HG03460 (cell line): ENCODE data around the gene CDHR2.
"Not testable (repeated sequence)": the region's sequence is repeated elsewhere in the genome, so short reads cannot be mapped to it uniquely, and the experiment has no call there.

Source experiments
- ATAC-seq: cut with Tn5 transposase; IDR thresholded peaks from one replicate; pipeline ENCODE4 v1.9.1; 2021; ENCODE audit not compliant: unreplicated experiment

CDHR2 gene

GRCh38 chr5:176596069-176596644 is 47.0 kb downstream of the CDHR2 start:
- no peak for ATAC-seq

DNA sequence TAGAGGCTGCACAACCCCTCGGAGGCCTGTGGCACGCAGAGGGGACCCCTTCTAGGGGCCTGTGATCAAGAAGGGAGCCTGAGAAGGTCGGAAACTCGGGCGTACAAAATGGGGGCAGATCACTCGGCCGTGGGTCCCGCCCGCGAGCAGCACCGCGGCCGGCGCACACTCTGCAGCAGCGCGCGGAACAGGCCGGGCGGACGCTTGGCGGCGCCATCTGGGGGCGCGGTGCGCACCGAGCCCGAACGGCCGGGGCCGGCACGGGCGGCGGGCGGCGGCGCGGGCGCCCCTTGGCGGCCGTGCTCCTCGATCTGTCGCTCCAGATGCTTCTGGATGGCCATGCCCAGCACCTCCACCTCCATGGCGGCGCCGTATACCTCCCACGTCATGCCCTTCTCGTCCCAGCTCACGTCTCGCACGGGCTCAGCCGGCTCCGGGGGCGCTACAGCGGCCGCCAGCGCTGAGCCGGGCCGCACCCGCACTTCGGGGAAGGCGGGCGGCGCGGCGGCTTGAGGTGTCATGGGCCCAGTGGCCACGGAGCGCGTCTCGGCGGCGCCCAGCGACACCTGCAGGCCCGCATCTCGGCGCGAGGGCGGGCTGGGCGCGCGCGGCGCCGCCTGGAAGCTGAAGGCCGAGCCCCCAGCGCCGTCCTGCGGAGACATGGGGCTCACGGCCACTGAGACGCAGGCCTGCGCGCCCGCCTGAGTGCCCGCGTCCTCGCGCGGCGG is 47.7 kb downstream of the CDHR2 start:
- ATAC-seq, result peak; percentile 46

- no peak for ATAC-seq
Observed at GRCh38 chr5:176597417-176598389, 48.6 kb downstream of the CDHR2 start.

GRCh38 chr5:176599749-176600430 is 50.7 kb downstream of the CDHR2 start:
- ATAC-seq, result not testable (repeated sequence)

DNA sequence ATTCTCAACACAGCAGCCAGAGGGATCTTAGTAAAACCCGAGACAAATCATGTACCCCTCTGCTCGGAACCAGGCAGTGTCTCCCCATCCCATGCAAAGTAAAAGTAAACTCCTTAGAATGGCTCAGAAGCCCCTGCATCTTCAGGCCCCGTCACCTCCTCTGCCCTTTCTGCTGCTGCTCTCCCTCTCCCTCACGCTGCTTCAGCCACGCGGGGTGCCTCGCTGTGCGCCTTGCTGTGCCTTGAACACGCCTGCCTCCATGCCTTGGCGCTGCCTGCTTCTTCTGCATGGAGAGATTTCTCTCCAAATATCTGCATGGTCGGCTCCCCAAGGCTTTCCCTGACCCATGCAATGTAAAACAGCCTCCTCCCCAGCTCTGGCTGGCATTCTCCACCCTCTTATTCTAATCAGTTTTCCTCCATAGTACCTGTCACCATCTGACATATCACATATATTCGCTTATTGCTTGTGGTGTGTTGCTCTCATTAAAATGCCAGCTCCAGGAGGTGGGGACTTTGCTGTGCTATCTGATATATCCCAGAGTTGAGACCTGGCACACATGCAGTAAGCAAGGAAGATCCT is 52.9 kb downstream of the CDHR2 start:
- no peak for ATAC-seq

DNA sequence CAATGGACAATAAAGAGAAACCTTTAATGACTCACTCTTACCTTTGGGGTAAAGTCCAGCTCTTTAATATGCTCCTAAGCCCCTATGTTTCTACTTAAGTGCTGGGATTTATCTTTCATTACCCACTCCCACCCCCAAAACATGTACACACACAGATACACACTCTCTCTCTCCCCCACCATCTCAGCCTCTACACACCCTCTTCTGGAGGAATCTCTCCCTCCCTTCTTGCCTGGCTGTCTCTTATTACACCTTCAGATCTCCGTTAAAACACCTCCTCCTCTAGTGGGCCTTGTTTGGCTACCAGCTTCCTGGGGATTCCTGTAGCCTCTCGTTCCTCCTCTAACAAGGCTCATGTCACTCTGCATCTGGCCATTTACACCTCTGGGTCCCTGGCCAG is 53.9 kb downstream of the CDHR2 start:
- no peak for ATAC-seq

DNA sequence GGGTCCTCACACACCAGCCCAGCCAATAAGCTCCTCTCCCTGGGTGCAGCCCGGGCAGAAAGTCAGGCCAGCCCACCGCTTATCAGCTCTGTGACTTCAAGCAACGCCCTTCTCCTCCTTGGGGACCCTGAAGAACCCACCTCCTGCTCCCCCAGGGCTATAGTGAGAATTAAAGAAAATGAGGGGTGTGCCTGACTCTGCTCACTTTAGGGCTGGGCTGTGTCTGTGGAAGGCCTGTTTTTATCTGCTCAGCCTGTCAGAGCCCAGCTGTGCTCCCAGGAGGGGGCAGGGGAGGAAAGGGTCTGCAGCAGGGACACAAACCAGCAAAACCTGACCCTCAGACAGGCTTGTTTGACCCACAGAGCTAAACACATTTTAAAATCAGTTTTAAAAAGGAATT is 56.9 kb downstream of the CDHR2 start:
- no peak for ATAC-seq

DNA sequence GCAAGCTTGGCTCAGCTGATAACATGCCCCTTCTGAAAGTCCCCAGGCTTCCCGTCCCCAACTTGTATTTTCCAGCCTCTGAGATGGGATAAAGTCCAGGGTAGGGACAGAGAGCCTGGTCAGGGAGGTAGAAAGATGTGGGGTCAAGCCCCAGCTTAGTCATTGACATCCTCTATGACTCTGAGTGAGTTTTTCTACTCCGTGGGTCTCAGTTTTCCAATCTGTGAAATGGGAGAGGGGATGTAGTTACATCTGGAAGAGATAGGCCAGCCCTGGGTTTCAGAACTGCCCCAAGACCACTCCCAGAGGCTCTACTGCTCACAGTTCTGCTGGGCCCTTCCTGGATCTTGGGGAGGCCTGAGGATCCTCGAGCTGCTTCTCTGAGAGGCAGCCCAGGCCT is 57.7 kb downstream of the CDHR2 start:
- no peak for ATAC-seq

DNA sequence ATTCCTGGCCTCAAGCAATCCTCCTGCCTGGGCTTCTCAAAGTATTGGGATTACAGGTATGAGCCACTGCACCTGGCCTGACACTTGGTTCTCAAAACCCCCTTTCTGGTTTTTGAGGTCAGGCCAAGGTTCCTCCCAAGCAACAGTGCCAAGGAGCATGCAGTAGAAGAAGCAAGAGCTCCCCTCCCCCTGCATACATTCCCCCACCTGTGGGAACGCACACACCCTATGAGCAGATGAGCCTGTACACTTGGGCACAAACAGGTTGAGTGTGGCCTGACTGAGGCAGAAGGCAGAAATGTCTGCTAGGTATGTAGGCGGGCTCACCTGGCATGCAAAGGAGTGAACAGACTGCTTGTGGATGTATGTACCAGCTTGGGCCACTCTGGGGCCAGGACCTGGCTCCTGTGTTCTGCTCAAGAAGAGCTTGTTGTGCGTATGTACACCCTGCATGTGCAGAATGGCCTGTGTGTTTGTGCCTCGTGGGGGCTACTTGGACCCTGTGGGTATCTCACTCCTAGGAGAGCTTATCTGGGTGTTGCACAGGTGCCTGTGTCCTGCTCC is 59.1 kb downstream of the CDHR2 start:
- no peak for ATAC-seq

DNA sequence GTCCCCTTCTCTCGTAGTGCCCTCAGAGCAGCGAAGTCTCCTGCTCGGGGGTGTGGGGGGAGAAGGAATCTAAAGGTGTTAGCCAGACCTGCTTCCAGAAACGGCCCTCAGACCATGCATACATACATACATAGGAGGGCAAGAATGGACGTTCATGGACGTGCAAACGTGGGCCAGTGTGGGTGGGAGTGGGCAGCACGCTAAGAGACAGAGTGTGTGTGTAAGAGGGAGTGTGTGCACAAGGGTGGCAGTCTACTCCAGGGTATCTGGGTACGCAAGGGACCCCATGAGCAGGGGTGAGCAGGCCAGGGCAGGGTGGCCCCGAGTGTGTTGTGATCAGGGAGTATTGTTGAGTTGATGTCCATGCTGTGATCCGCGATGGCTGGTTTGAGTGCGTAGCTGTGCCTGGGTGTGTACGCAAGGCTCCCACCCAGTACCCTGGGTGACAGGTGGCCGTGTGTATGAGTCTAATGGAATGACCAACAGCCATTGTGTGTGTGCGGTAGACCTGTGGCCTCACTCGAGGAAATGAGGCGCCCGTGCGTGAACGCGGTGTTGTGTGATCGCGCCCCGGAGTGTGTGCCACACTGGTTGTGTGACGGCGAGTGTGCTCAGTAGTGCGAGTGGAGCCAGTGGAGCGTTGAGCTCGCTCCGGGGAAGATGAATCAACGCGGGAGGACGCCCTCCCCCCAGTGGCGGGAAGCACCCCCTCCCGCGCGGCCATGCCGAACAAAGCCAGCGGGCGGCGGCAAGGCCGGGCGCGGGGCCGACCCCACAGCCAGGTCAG is 60.0 kb downstream of the CDHR2 start:
- ATAC-seq, result peak; percentile 25

DNA sequence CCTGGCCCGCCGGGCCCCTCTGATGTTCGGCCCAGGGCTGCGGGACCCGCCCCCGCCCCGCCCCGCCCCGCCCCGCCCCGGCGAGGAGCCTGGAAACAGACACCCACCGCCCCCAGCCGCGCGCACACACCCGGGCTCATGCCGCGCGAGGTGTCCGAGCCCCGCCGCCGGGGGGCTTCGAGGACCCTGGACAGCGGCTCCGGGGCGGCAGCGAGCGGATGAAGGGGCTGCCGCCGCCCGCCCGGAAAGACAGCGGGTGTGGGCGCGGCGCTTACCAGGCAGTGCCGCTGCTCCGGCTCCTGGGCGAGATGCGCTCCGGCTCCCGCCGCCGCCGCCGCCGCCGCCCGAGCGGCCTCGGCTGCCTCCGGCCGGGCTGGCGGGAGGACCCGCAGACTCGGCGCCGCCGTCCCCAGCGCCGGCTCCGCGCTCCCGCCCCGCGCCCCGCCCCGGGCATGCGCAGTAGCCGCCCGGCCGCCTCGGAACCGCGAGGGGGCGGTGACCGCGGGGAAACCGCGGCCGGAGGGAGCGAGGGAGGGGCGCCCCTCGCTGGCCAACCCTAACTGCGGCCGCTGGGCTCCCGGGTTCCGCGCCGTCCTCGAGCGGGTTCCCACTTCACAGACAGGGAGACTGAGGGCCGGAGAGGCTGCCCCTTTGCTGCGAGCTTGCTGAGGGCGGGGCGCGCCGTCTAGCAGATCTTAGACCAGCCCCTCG is 60.7 kb downstream of the CDHR2 start, which contains the start of gene GPRIN1:
GPRIN1 (minus strand) TSS at position 433 of the 711 bp plus-strand sequence. CDS start 10,322 bp downstream, outside the sequence.
- ATAC-seq, result peak; percentile 77

DNA sequence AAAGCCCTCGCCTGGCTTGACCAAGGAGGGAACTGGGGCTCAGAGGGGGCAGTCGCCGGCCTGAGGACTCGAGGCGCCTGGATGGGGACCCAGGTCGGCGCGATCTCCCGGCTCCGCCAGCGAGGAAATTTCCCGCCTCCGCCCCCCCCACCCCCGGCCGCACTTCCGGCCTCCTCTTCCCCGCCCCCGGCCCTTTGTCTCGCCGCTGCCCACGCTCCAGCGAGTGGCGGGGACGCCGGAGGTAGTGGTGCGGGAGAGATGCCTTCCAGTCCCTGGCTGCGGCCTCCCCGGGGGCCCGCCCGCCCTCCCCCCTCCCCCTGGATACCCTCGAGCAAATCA is 61.3 kb downstream of the CDHR2 start:
- ATAC-seq, result peak; percentile 15

DNA sequence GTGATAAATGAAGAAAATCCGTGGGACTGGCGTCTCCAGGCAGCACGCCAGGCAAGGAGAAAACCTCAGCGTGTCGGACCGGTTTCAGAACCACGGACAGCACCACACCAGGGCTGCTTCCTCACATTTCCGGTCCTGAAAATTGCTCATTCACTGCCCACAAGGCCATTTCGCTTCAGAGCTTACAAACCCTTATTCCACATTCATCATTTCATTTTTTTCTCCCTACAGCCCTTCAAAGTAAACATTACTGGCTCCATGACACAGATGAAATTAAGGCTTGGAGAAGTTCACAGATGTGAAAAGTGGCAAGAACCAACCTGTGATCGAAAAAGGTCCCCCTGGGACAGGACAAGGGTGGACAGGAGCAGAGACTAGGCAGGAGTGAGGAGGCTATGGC is 62.3 kb downstream of the CDHR2 start:
- no peak for ATAC-seq

- ATAC-seq, result no peak
Observed at GRCh38 chr5:176612008-176612407, 62.9 kb downstream of the CDHR2 start.

- no peak for ATAC-seq
Observed at GRCh38 chr5:176612855-176613254, 63.7 kb downstream of the CDHR2 start.

- ATAC-seq, result no peak
Observed at GRCh38 chr5:176614805-176615478, 65.8 kb downstream of the CDHR2 start.

- ATAC-seq, result no peak
Observed at GRCh38 chr5:176616511-176616910, 67.4 kb downstream of the CDHR2 start.

DNA sequence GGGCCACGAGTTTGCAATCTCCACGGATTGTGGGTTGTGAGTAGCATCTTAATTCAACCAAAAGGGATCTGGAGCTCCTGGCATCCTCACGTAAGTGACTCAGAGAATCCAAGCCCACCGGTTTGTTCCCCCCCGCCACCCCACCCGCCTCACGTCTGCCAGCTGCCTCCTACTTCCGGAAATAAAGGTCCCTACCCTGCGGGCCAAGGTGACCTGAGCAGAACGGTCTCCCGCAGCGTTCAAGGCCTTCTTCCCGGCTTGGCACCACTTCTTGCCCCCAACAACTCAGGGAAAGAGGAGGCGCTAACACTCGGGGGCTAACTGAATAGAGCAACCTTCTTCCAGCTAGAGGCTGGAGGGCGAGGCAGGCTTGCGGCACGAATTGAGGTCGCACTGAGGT is 69.6 kb downstream of the CDHR2 start:
- no peak for ATAC-seq

- peak; percentile 89 for ATAC-seq
Observed at GRCh38 chr5:176619203-176619568, 70.0 kb downstream of the CDHR2 start.
